GM23338 (cell line): ENCODE data around the gene UBL5. TPM values are rescaled to one million over a fixed set of nuclear protein-coding genes. Genes with fewer than 3 reads are reported as not detected.

Source experiments
- ATAC-seq: fragments of 200-7000 bp; cut with Tn5 transposase; 3 replicates; pipeline ENCODE4 v1.9.1; 2020
- DNase-seq: peaks from one replicate; pipeline ENCODE4 v3.0.0-alpha.2; 2015; ENCODE audit warnings: low spot score
- H2AFZ ChIP-seq: fragments of 200-600 bp; sonication (generic); 2 replicates; pipeline ENCODE4 v1.8.0; 2016; ENCODE audit warnings: antibody characterized with exemption, mild to moderate bottlenecking, moderate library complexity
- H3F3A ChIP-seq: fragments of 200-600 bp; sonication (generic); replicated peaks from 2 replicates; pipeline ENCODE4 v1.8.0; 2017; ENCODE audit warnings: antibody characterized with exemption, mixed run types, low read depth
- H3K27ac ChIP-seq: fragments of 200-600 bp; sonication (generic); 2 replicates; pipeline ENCODE4 v1.6.1; 2016; ENCODE audit warnings: low read depth
- H3K27me3 ChIP-seq: fragments of 200-600 bp; sonication (generic); 2 replicates; pipeline ENCODE4 v1.8.0; 2016; ENCODE audit warnings: mild to moderate bottlenecking, mixed run types, moderate library complexity; ENCODE audit not compliant: insufficient read depth
- H3K36me3 ChIP-seq: fragments of 200-600 bp; sonication (generic); 2 replicates; pipeline ENCODE4 v1.8.0; 2016; ENCODE audit warnings: mild to moderate bottlenecking; ENCODE audit not compliant: insufficient read depth
- H3K4me1 ChIP-seq: fragments of 200-600 bp; sonication (generic); 2 replicates; pipeline ENCODE4 v1.8.0; 2016; ENCODE audit warnings: mild to moderate bottlenecking, moderate library complexity; ENCODE audit not compliant: insufficient read depth
- H3K4me2 ChIP-seq: fragments of 200-600 bp; sonication (generic); 2 replicates; pipeline ENCODE4 v1.7.1; 2017; ENCODE audit warnings: mixed run types
- H3K4me3 ChIP-seq: fragments of 200-600 bp; sonication (generic); 2 replicates; pipeline ENCODE4 v1.6.1; 2016; ENCODE audit warnings: mixed run types
- H3K79me2 ChIP-seq: fragments of 200-600 bp; sonication (generic); replicated peaks from 2 replicates; pipeline ENCODE4 v1.8.0; 2017; ENCODE audit warnings: mild to moderate bottlenecking; ENCODE audit not compliant: insufficient read depth
- H3K9me2 ChIP-seq: fragments of 200-600 bp; sonication (generic); 2 replicates; pipeline ENCODE4 v1.8.0; 2017; ENCODE audit not compliant: insufficient read depth
- H4K20me1 ChIP-seq: fragments of 200-600 bp; sonication (generic); replicated peaks from 2 replicates; pipeline ENCODE4 v1.8.0; 2017; ENCODE audit warnings: mild to moderate bottlenecking; ENCODE audit not compliant: insufficient read depth
- H3K27ac Mint-ChIP-seq: 2 replicates; pipeline ENCODE4 v1.8.0; 2020; ENCODE audit warnings: inconsistent platforms, mild to moderate bottlenecking, moderate library complexity, mixed read lengths
- H3K27me3 Mint-ChIP-seq: 3 replicates; pipeline ENCODE4 v1.8.0; 2022; ENCODE audit warnings: low read depth, mild to moderate bottlenecking, moderate library complexity, mixed read lengths, inconsistent platforms; ENCODE audit not compliant: insufficient read depth, poor library complexity
- H3K36me3 Mint-ChIP-seq: 3 replicates; pipeline ENCODE4 v1.8.0; 2021; ENCODE audit warnings: low read depth, mild to moderate bottlenecking, inconsistent platforms, moderate library complexity, mixed read lengths
- H3K4me1 Mint-ChIP-seq: 3 replicates; pipeline ENCODE4 v1.8.0; 2020; ENCODE audit warnings: mild to moderate bottlenecking, inconsistent platforms, mixed read lengths
- H3K4me3 Mint-ChIP-seq: 3 replicates; pipeline ENCODE4 v1.8.0; 2021; ENCODE audit warnings: moderate library complexity, mild to moderate bottlenecking, inconsistent platforms, mixed read lengths
- H3K9me3 Mint-ChIP-seq: 3 replicates; pipeline ENCODE4 v1.8.0; 2020; ENCODE audit warnings: moderate library complexity, mild to moderate bottlenecking, inconsistent platforms, mixed read lengths
- CREB1 ChIP-seq: fragments of 250-450 bp; sonication (Bioruptor Pico); IDR thresholded peaks from 2 replicates; pipeline ENCODE4 v1.5.0; 2020; ENCODE audit warnings: low read depth, mild to moderate bottlenecking, moderate library complexity
- CTCF ChIP-seq, 2 experiments: fragments of 200-600 bp in 1 of 2; sonication (generic) in 1 of 2; conservative IDR thresholded peaks; 2 replicates each; pipeline versions ENCODE4 v1.5.1 to v1.6.1; 2016 to 2017; ENCODE audit warnings: antibody characterized with exemption in 2 of 2, low read depth in 2 of 2, mild to moderate bottlenecking in 2 of 2, moderate library complexity in 1 of 2
- ETS1 ChIP-seq: IDR thresholded peaks from 2 replicates; pipeline ENCODE4 v1.6.1; 2016; ENCODE audit warnings: antibody characterized with exemption
- EZH2 ChIP-seq: fragments of 200-600 bp; sonication (generic); IDR thresholded peaks from one replicate; pipeline ENCODE4 v1.8.0; 2017; ENCODE audit warnings: antibody characterized with exemption, mild to moderate bottlenecking, low read depth; ENCODE audit not compliant: unreplicated experiment
- JUNB ChIP-seq: IDR thresholded peaks from one replicate; pipeline ENCODE4 v1.6.1; 2016; ENCODE audit warnings: antibody characterized with exemption; ENCODE audit not compliant: unreplicated experiment
- NANOG ChIP-seq: IDR thresholded peaks from 2 replicates; pipeline ENCODE4 v1.6.1; 2016; ENCODE audit warnings: antibody characterized with exemption, borderline replicate concordance
- POLR2AphosphoS5 ChIP-seq: IDR thresholded peaks from 2 replicates; pipeline ENCODE4 v1.6.1; 2016; ENCODE audit warnings: antibody characterized with exemption, low read depth
- REST ChIP-seq: IDR thresholded peaks from one replicate; pipeline ENCODE4 v1.6.1; 2018; ENCODE audit warnings: antibody characterized with exemption; ENCODE audit not compliant: unreplicated experiment
- ZNF114 ChIP-seq: fragments of 250-450 bp; sonication (Bioruptor Pico); IDR thresholded peaks from 2 replicates; pipeline ENCODE4 v1.5.0; 2020; ENCODE audit warnings: mild to moderate bottlenecking, moderate library complexity
- ZNF331 ChIP-seq: fragments of 250-450 bp; sonication (Bioruptor Pico); IDR thresholded peaks from 2 replicates; pipeline ENCODE4 v1.5.0; 2020; ENCODE audit warnings: low read depth, mild to moderate bottlenecking, moderate library complexity
- ZNF462 ChIP-seq: fragments of 250-450 bp; sonication (Bioruptor Pico); IDR thresholded peaks from 2 replicates; pipeline ENCODE4 v1.5.0; 2020; ENCODE audit warnings: mild to moderate bottlenecking, moderate library complexity
- polyA plus RNA-seq: library from polyadenylated mRNA; unstranded; fragments of >200 nt; fragmentation: Nextera tagmentation; extraction: Ambion mirVana; gene quantifications from 2 replicates; pipeline ENCODE4 v1.2.1, GENCODE V29; 2016
- total RNA-seq: library from RNA; depleted of rRNA; stranded (reverse); fragments of >200 nt; shearing (Covaris generic); gene quantifications from 2 replicates; pipeline ENCODE4 v1.2.3, GENCODE V29; 2014

Gene UBL5
- total and polyA plus RNA-seq, 2 experiments from 2014 or later: 304 to 1,371 TPM

- TF ChIP-seq ZNF331 (CRISPR knock-in tag): no peak
Observed at GRCh38 chr19:9827289-9828238, at the start of gene UBL5 (continued).

GRCh38 chr19:9782338-9782737, 45.4 kb upstream of the UBL5 start:
- Mint-ChIP-seq H3K4me1 (peaks cover 27% of the 10 kb centered on the region), H3K27ac (no peak overlapping the region; the same call in 1 of the 2 replicates)
- no peak for ATAC-seq
- TF ChIP-seq EZH2 (no peak), NANOG (no peak), CREB1 (no peak), ZNF331 (CRISPR knock-in tag) (no peak), REST (no peak), JUNB (no peak), CTCF (conservative IDR thresholded peaks at IDR 0.05; ENCODE audit: low read depth in 2 of 2) (no peak), ETS1 (no peak), ZNF114 (CRISPR knock-in tag) (no peak), POLR2AphosphoS5 (no peak), ZNF462 (CRISPR knock-in tag) (no peak)

More at GRCh38 chr19:9782338-9782737, 45.4 kb upstream of the UBL5 start:
- no peaks in the 10 kb centered on the region for H3K27me3 ChIP-seq
- H2AFZ ChIP-seq: no peak overlapping the region
- no peaks in the 10 kb centered on the region; the same call in 1 of the 2 replicates for H3K9me2 ChIP-seq
- DNase-seq: no peak
- H3K4me2 ChIP-seq: no peak overlapping the region
- H4K20me1 ChIP-seq: no peaks in the 10 kb centered on the region; the same call in 1 of the 2 replicates
- peaks cover 21% of the 10 kb centered on the region for H3K4me1 ChIP-seq
- H3K27ac ChIP-seq: no peak overlapping the region
- H3K36me3 Mint-ChIP-seq: peaks cover 14% of the 10 kb centered on the region; the same call in 2 of the 3 replicates
- H3K36me3 ChIP-seq: no peaks in the 10 kb centered on the region
- no peak overlapping the region for H3K4me3 ChIP-seq
- peaks cover 6% of the 10 kb centered on the region for H3K27me3 Mint-ChIP-seq
- H3K4me3 Mint-ChIP-seq: no peak overlapping the region
- peaks cover 22% of the 10 kb centered on the region for H3K79me2 ChIP-seq
- H3F3A ChIP-seq: peaks cover 17% of the 10 kb centered on the region
- H3K9me3 Mint-ChIP-seq: peaks cover 3% of the 10 kb centered on the region; the same call in 2 of the 3 replicates
